ENCODE results near the gene MTHFR.

The MTHFR gene

GRCh38 chr1:11772458-11772857 lies 33.3 kb downstream of the MTHFR start:
- no peak overlapping the region for H3K4me3 ChIP-seq
- intact Hi-C loops (cut with DNase I; ENCODE audit: low total_unique reads): no loop called here
- H3K4me1 ChIP-seq: no peaks in the 10 kb centered on the region
- peaks cover 0 to 12% of the 10 kb centered on the region in 2 donors for H3K27me3 ChIP-seq
- no peak for TF ChIP-seq CTCF (IDR thresholded peaks at IDR 0.05)
- DNase-seq: no peak
- H3K27ac ChIP-seq: no peak overlapping the region
- H3K36me3 ChIP-seq: no peaks in the 10 kb centered on the region
- no peaks in the 10 kb centered on the region for H3K9me3 ChIP-seq

GRCh38 chr1:11771481-11772043 lies 34.2 kb downstream of the MTHFR start:
- no peak for TF ChIP-seq CTCF (IDR thresholded peaks at IDR 0.05)
- intact Hi-C loops (cut with DNase I; ENCODE audit: low total_unique reads): no loop called here
- Histone ChIP-seq H3K27me3 (peaks cover 0 to 19% of the 10 kb centered on the region in 2 donors), H3K27ac (no peak overlapping the region), H3K4me1 (no peaks in the 10 kb centered on the region), H3K9me3 (no peaks in the 10 kb centered on the region), H3K4me3 (no peak overlapping the region), H3K36me3 (no peaks in the 10 kb centered on the region)
- no peak for DNase-seq

- intact Hi-C loops (cut with DNase I; ENCODE audit: low total_unique reads): no loop called here
- DNase-seq: no peak
- no peaks in the 10 kb centered on the region for H3K36me3 ChIP-seq
These were observed 35.8 kb downstream of the MTHFR start for GRCh38 chr1:11770011-11770410.

GRCh38 chr1:11769274-11769673 lies 36.5 kb downstream of the MTHFR start:
- H3K27ac ChIP-seq: no peak overlapping the region
- DNase-seq: no peak

More at GRCh38 chr1:11770011-11770410, 35.8 kb downstream of the MTHFR start:
- Histone ChIP-seq H3K27ac (no peak overlapping the region), H3K9me3 (no peaks in the 10 kb centered on the region), H3K4me3 (no peak overlapping the region), H3K27me3 (peaks cover 0 to 28% of the 10 kb centered on the region in 2 donors), H3K4me1 (no peaks in the 10 kb centered on the region)
- no peak for TF ChIP-seq CTCF (IDR thresholded peaks at IDR 0.05)

GRCh38 chr1:11768821-11769220 lies 36.9 kb downstream of the MTHFR start:
- Histone ChIP-seq H3K4me1 (no peaks in the 10 kb centered on the region), H3K4me3 (no peak overlapping the region), H3K27ac (no peak overlapping the region), H3K36me3 (no peaks in the 10 kb centered on the region), H3K27me3 (peaks cover 0 to 27% of the 10 kb centered on the region in 2 donors), H3K9me3 (no peaks in the 10 kb centered on the region)
- DNase-seq: no peak
- intact Hi-C loops (cut with DNase I; ENCODE audit: low total_unique reads): no loop called here
- no peak for TF ChIP-seq CTCF (IDR thresholded peaks at IDR 0.05)

More at GRCh38 chr1:11769274-11769673, 36.5 kb downstream of the MTHFR start:
- Histone ChIP-seq H3K36me3 (no peaks in the 10 kb centered on the region), H3K4me3 (no peak overlapping the region), H3K4me1 (no peaks in the 10 kb centered on the region), H3K9me3 (no peaks in the 10 kb centered on the region), H3K27me3 (peaks cover 0 to 27% of the 10 kb centered on the region in 2 donors)
- no peak for TF ChIP-seq CTCF (IDR thresholded peaks at IDR 0.05)
- intact Hi-C loops (cut with DNase I; ENCODE audit: low total_unique reads): no loop called here

Measured in tibial artery (tissue), 4 donors.